ENCODE data around the gene BTN2A1.

DNA sequence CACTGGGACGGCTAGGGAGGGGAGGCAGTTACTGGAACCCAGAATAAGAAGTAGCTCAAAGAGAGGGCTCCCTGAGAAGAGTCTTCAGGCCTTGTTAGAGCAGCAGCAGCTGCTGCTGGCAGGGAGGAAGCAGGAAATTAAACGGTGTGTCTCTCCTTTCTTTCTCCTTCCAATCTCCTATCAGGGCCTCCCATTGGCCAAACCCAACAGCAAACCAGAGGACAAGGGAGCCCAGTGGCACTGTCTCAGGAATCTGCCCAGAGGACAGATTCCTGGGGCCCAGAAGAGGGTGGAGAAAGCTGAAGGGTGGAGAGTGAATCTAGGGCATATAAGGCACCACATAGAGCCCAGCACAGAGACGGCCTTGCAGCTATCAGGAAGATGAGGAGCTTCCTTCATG is 45.5 kb upstream of the BTN2A1 start:
- TF ChIP-seq, protein P1, sequence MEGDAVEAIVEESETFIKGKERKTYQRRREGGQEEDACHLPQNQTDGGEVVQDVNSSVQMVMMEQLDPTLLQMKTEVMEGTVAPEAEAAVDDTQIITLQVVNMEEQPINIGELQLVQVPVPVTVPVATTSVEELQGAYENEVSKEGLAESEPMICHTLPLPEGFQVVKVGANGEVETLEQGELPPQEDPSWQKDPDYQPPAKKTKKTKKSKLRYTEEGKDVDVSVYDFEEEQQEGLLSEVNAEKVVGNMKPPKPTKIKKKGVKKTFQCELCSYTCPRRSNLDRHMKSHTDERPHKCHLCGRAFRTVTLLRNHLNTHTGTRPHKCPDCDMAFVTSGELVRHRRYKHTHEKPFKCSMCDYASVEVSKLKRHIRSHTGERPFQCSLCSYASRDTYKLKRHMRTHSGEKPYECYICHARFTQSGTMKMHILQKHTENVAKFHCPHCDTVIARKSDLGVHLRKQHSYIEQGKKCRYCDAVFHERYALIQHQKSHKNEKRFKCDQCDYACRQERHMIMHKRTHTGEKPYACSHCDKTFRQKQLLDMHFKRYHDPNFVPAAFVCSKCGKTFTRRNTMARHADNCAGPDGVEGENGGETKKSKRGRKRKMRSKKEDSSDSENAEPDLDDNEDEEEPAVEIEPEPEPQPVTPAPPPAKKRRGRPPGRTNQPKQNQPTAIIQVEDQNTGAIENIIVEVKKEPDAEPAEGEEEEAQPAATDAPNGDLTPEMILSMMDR (IDR thresholded peaks at IDR 0.05; ENCODE audit: low read depth, low read length) = no peak
- no peak for TF ChIP-seq EZH2phosphoT487 (IDR thresholded peaks at IDR 0.05; ENCODE audit: low read depth)
